Measurements from ENCODE around the gene MAP3K15. TPM values are rescaled to one million over a fixed set of nuclear protein-coding genes. Genes with fewer than 3 reads are reported as not detected.

The MAP3K15 gene
- polyA plus RNA-seq, 3 donors, result not detected

GRCh38 chrX:19331831-19332230, 183.5 kb downstream of the MAP3K15 start:
- H3K9me3 Mint-ChIP-seq, result peaks cover 0 to 9% (median 2%) of the 10 kb centered on the region in 7 donors
- H3K27me3 Mint-ChIP-seq (ENCODE audit: low read depth in 3 of 3), result peaks cover 0 to 9% (median 5%) of the 10 kb centered on the region in 3 donors
- intact Hi-C loops (cut with micrococcal nuclease), result loop anchor here (5.0 to 10.0 kb wide), 4 partner anchors 397 to 1597 kb away; partner anchors contain the start of gene SCML1 (in 1 of the 2)
- no peak for TF ChIP-seq CTCF (IDR thresholded peaks at IDR 0.05)
- H3K27ac Mint-ChIP-seq, result peak overlapping the region in 1 of 7 donors; percentile 58
- WGBS (ENCODE audit: insufficient coverage), result 94% methylated on average over 4 of the region's 10 CpGs
- H3K4me3 Mint-ChIP-seq, result no peak overlapping the region
- H3K79me2 ChIP-seq (ENCODE audit: insufficient read depth, low read length), result no peaks in the 10 kb centered on the region
- H3K4me1 ChIP-seq (ENCODE audit: control insufficient read depth in 1 of 2, insufficient read depth in 2 of 2, low read length in 2 of 2), result no peaks in the 10 kb centered on the region
- H3K4me1 Mint-ChIP-seq, result no peaks in the 10 kb centered on the region
- H2AFZ ChIP-seq (ENCODE audit: insufficient read depth, low read depth, low read length, poor library complexity, severe bottlenecking), result no peak overlapping the region
- H4K20me1 ChIP-seq (ENCODE audit: insufficient read depth, low read length), result no peaks in the 10 kb centered on the region
- no peak overlapping the region for H3K4me3 ChIP-seq (replicated peaks in 1 of 3; ENCODE audit: low read depth in 2 of 3, low read length in 3 of 3)
- H3K27me3 ChIP-seq (ENCODE audit: control insufficient read depth in 2 of 2, insufficient read depth in 2 of 2, low read length in 2 of 2), result no peaks in the 10 kb centered on the region
- H3K9ac ChIP-seq (ENCODE audit: insufficient read depth, low read length, poor library complexity, severe bottlenecking), result no peak overlapping the region
- no peak for DNase-seq
- H3K27ac ChIP-seq (ENCODE audit: low read depth in 1 of 2, low read length in 2 of 2), result no peak overlapping the region
- H3K36me3 ChIP-seq (replicated peaks in 1 of 2; ENCODE audit: control insufficient read depth in 1 of 2, insufficient read depth in 2 of 2, low read length in 2 of 2), result no peaks in the 10 kb centered on the region
- H3K4me2 ChIP-seq (replicated peaks; ENCODE audit: extremely low read depth, low read length, poor library complexity, severe bottlenecking), result no peak overlapping the region
- no peaks in the 10 kb centered on the region for H3K9me3 ChIP-seq (replicated peaks in 1 of 2; ENCODE audit: control insufficient read depth in 1 of 2, insufficient read depth in 1 of 2, low read length in 2 of 2)
- H3K36me3 Mint-ChIP-seq, result no peaks in the 10 kb centered on the region

- Mint-ChIP-seq H3K27ac (no peak overlapping the region), H3K27me3 (ENCODE audit: low read depth in 3 of 3) (peaks cover 0 to 16% (median 2%) of the 10 kb centered on the region in 3 donors), H3K4me3 (no peak overlapping the region), H3K4me1 (no peaks in the 10 kb centered on the region), H3K36me3 (no peaks in the 10 kb centered on the region), H3K9me3 (peaks cover 0 to 3% (median 0%) of the 10 kb centered on the region in 7 donors)
- Histone ChIP-seq H3K27me3 (ENCODE audit: control insufficient read depth in 2 of 2, insufficient read depth in 2 of 2, low read length in 2 of 2) (no peaks in the 10 kb centered on the region), H3K4me1 (ENCODE audit: control insufficient read depth in 1 of 2, insufficient read depth in 2 of 2, low read length in 2 of 2) (no peaks in the 10 kb centered on the region), H3K36me3 (replicated peaks in 1 of 2; ENCODE audit: control insufficient read depth in 1 of 2, insufficient read depth in 2 of 2, low read length in 2 of 2) (no peaks in the 10 kb centered on the region), H3K79me2 (ENCODE audit: insufficient read depth, low read length) (no peaks in the 10 kb centered on the region), H3K4me3 (replicated peaks in 1 of 3; ENCODE audit: low read depth in 2 of 3, low read length in 3 of 3) (no peak overlapping the region), H3K9me3 (replicated peaks in 1 of 2; ENCODE audit: control insufficient read depth in 1 of 2, insufficient read depth in 1 of 2, low read length in 2 of 2) (no peaks in the 10 kb centered on the region), H3K27ac (ENCODE audit: low read depth in 1 of 2, low read length in 2 of 2) (no peak overlapping the region), H3K4me2 (replicated peaks; ENCODE audit: extremely low read depth, low read length, poor library complexity, severe bottlenecking) (no peak overlapping the region), H4K20me1 (ENCODE audit: insufficient read depth, low read length) (no peaks in the 10 kb centered on the region), H2AFZ (ENCODE audit: insufficient read depth, low read depth, low read length, poor library complexity, severe bottlenecking) (no peak overlapping the region), H3K9ac (ENCODE audit: insufficient read depth, low read length, poor library complexity, severe bottlenecking) (no peak overlapping the region)
- DNase-seq, result no peak
- intact Hi-C loops (cut with micrococcal nuclease), result no loop called here
- TF ChIP-seq CTCF (IDR thresholded peaks at IDR 0.05), result no peak
- no CpG with 5 or more reads among the region's 2 CpGs for WGBS (ENCODE audit: insufficient coverage)
Observed at GRCh38 chrX:19326567-19326966, 188.7 kb downstream of the MAP3K15 start.

Small RNAs within 50 kb of the gene (small RNA-seq; reads per million reads assigned to genes)
- not detected for gene RF00019 (ENCODE audit: insufficient read length, low read depth)

Other genes starting within 250 kb of the MAP3K15 start
- gene PDHA1, start 171.6 kb downstream of the MAP3K15 start, polyA plus RNA-seq, result 10 to 100 TPM; 56.0 to 76.3 (median 74.8) TPM

Data from CD14-positive monocyte (primary cell).